Measurements from ENCODE around the gene PAM16.

DNA sequence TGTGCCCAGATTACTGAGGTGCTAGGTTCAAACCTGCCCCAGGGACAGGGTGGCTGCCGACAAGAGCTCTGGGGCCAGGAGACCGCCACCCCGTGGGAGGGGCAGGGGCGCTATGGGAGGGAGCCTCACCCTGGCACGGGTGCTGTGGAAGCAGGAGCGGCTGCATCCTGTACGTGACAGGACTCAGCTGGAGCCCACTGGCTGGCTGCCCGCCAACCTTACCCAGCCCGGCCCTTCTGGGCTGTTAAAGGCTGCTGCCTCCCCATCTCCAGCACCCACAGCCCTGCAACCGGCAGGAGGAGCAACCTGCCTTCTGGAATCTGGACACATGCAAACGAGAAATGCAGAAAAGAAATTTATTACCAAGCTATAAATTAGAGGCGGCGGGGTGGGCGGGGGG is 11.2 kb downstream of the PAM16 start:
- TF ChIP-seq ZBTB17 (tag by site-specific recombination; IDR thresholded peaks at IDR 0.05) (no peak), ZNF48 (tag by site-specific recombination; IDR thresholded peaks at IDR 0.05) (no peak), GLIS2 (tag by site-specific recombination; IDR thresholded peaks at IDR 0.05) (no peak), ZSCAN30 (tag by site-specific recombination; IDR thresholded peaks at IDR 0.05) (peak; percentile 68), ZNF747 (tag by site-specific recombination; IDR thresholded peaks at IDR 0.05) (no peak), PRDM10 (tag by site-specific recombination; IDR thresholded peaks at IDR 0.05) (no peak), ZBTB20 (tag by site-specific recombination; IDR thresholded peaks at IDR 0.05) (peak; percentile 18; the same call in 1 of the 2 replicates), ZNF501 (tag by site-specific recombination; IDR thresholded peaks at IDR 0.05) (no peak), ZNF423 (tag by site-specific recombination; IDR thresholded peaks at IDR 0.05) (0 out of 2 replicates have a peak, but pooled peaks have one; percentile 40)
- TF ChIP-seq, protein P1, sequence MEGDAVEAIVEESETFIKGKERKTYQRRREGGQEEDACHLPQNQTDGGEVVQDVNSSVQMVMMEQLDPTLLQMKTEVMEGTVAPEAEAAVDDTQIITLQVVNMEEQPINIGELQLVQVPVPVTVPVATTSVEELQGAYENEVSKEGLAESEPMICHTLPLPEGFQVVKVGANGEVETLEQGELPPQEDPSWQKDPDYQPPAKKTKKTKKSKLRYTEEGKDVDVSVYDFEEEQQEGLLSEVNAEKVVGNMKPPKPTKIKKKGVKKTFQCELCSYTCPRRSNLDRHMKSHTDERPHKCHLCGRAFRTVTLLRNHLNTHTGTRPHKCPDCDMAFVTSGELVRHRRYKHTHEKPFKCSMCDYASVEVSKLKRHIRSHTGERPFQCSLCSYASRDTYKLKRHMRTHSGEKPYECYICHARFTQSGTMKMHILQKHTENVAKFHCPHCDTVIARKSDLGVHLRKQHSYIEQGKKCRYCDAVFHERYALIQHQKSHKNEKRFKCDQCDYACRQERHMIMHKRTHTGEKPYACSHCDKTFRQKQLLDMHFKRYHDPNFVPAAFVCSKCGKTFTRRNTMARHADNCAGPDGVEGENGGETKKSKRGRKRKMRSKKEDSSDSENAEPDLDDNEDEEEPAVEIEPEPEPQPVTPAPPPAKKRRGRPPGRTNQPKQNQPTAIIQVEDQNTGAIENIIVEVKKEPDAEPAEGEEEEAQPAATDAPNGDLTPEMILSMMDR (tag by site-specific recombination; IDR thresholded peaks at IDR 0.05) = peak; percentile 35; the same call in 1 of the 2 replicates
- TF ChIP-seq, protein P2, sequence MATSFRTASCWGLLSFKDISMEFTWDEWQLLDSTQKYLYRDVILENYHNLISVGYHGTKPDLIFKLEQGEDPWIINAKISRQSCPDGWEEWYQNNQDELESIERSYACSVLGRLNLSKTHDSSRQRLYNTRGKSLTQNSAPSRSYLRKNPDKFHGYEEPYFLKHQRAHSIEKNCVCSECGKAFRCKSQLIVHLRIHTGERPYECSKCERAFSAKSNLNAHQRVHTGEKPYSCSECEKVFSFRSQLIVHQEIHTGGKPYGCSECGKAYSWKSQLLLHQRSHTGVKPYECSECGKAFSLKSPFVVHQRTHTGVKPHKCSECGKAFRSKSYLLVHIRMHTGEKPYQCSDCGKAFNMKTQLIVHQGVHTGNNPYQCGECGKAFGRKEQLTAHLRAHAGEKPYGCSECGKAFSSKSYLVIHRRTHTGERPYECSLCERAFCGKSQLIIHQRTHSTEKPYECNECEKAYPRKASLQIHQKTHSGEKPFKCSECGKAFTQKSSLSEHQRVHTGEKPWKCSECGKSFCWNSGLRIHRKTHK (tag by site-specific recombination; IDR thresholded peaks at IDR 0.05) = no peak
- TF ChIP-seq, protein P3, sequence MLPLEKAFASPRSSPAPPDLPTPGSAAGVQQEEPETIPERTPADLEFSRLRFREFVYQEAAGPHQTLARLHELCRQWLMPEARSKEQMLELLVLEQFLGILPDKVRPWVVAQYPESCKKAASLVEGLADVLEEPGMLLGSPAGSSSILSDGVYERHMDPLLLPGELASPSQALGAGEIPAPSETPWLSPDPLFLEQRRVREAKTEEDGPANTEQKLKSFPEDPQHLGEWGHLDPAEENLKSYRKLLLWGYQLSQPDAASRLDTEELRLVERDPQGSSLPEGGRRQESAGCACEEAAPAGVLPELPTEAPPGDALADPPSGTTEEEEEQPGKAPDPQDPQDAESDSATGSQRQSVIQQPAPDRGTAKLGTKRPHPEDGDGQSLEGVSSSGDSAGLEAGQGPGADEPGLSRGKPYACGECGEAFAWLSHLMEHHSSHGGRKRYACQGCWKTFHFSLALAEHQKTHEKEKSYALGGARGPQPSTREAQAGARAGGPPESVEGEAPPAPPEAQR (tag by site-specific recombination; IDR thresholded peaks at IDR 0.05) = no peak
- TF ChIP-seq, protein P4, sequence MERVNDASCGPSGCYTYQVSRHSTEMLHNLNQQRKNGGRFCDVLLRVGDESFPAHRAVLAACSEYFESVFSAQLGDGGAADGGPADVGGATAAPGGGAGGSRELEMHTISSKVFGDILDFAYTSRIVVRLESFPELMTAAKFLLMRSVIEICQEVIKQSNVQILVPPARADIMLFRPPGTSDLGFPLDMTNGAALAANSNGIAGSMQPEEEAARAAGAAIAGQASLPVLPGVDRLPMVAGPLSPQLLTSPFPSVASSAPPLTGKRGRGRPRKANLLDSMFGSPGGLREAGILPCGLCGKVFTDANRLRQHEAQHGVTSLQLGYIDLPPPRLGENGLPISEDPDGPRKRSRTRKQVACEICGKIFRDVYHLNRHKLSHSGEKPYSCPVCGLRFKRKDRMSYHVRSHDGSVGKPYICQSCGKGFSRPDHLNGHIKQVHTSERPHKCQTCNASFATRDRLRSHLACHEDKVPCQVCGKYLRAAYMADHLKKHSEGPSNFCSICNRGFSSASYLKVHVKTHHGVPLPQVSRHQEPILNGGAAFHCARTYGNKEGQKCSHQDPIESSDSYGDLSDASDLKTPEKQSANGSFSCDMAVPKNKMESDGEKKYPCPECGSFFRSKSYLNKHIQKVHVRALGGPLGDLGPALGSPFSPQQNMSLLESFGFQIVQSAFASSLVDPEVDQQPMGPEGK (tag by site-specific recombination; IDR thresholded peaks at IDR 0.05) = peak; percentile 73
